DMS53 treated with DMSO at 0.1 percent for 48 hours (cell line): Measurements from ENCODE around the gene KMO.

Source experiments
- DNase-seq: peaks from one replicate; lab custom pipeline; 2025; ENCODE audit not compliant: unreplicated experiment; lab: John Stamatoyannopoulos, UW

Gene KMO

DNA sequence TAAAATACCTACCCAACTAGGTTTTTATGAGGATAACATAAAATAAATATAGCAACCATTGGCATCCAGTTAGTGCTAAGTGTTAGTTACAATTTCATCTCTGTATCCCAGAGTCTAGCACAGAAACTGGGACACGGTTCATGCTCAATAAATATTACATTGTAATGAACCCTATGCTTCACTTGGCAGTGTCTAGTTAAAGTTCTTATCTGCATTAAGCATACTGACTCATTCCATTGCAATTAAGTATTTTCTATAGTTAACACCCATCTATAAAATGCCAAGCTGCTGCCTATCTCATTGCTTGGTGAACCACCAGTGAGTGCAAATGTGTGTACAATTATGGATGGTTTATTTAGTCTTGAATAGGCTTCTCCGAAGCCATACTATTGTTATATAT lies 92.8 kb downstream of the KMO start:
- DNase-seq, result no peak

DNA sequence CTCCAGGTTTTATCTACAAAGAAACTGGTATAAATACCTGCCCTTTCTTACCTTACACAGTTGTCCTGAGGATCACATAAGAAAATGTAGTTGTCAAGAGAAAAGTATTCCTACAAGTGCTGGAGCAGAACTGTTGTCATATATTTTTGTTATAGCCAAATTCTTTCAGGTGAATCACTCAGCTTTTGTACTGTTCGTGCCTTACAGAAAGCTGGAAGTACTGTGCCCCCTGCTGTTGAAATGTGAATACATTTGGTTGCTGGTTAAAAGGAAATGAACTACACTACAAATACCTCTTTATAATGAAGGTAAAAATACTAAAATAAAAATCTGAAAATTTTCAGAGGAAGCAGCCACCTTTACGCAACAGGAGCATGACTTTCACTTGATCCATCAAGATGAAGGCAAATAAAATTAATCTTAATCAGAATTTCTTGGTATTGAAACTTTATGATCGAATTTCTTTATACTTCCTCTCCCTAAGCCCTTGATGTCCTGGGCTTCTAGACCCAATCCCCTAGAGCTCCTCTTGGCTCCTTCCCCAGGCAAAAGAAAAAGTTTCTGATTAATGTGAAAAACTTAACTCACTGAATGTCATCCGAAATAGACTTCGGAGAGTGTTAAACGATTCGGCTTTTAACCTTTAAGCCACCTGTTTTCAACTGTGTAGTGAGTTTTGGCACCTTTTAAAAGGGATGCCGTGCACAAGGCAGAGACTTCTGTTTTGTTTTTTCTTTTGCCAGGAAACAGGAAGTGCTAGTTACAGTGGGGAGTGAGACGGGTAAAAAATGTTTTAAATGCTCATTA lies 95.5 kb downstream of the KMO start:
- DNase-seq, result peak; percentile 64

DNA sequence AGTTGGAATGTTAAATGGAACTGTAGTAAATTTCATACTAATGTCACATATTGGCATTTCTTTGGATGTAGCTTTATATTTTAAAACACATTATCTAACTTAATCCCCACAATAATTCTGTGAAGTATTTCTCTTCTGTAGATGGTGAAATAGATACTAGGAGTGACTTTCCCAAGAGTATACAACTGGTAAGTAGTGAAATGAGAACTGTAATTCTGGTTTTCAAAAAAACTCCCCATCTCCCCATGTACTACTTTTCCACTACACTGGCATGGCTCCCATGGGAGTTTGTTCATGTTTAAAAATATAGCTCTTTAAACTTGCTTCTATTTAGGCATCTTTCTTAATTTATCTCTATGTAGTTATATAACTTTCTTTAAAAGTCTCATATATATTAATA lies 97.8 kb downstream of the KMO start:
- DNase-seq, result no peak

DNA sequence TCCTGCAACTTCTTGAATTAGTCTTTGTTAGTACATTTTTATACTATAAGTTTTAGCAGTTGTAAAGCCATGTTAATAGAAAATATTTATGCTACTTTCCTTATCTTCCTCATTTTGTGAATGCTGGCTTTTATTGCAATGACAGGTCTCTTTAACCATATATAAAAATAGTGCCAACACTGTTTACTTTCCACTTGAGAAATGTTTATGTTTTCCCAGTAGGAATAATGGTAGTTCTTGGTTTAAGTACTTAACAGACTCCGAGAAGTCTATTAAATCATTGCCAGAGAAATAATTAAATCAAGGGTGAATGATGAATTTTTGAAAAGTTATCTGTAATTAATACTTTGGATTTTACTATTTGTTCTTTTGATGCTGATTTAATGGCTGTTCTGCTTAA lies 98.3 kb downstream of the KMO start:
- no peak for DNase-seq

DNA sequence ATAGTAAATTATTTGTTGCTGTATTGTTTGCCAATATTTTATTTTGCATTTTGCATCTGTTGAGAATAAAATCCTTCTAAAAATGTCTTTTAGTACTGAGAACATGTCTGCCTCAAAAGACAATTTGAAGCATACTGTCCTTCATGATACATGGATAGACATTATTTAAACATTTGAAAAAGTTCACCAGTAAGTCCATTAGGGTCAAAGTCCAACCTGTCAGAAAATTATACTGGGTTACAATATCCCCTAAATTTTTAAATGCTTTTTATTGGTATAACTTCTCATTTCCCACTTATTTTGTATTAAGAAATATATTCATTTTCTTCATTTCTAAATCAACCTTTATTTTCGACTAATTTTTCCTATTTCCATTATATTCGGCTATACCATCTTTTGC lies 98.7 kb downstream of the KMO start:
- no peak for DNase-seq

DNA sequence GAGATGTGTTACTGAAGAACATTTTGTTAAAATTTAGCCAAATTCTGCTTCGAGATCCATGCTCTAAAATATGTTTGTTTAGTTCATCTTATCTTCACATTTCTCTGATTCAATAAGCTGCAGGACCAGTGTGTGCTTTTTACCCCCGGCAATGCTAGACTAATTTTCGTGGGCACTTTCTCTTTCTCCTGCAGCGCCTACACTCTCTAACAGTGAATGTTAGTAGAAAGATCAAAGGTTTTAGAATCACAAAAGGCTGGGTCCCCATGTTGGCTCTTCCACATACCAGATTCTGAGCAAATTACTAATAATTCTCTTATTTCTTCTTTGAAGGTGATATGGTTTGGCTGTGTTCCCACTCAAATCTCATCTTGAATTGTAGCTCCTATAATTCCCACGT lies 99.5 kb downstream of the KMO start:
- DNase-seq, result no peak

DNA sequence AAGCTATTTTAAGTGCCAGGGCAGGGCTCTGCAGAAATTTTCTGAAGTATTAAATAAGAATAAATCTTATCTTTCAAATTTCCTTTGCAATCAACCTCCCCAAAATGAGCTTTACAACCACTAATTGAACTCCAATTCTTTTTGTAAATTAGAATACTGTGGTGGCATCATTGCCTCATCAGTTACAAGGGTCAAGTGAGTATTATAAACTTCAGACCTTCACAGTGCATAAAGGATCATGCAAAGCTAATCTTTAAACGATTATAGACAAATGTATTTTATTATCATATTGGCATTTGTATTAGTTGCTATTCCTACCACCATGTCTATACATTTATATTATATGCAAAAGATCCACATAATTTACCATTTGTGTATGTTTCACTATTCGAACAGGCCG lies 100.8 kb downstream of the KMO start:
- DNase-seq, result no peak

DNA sequence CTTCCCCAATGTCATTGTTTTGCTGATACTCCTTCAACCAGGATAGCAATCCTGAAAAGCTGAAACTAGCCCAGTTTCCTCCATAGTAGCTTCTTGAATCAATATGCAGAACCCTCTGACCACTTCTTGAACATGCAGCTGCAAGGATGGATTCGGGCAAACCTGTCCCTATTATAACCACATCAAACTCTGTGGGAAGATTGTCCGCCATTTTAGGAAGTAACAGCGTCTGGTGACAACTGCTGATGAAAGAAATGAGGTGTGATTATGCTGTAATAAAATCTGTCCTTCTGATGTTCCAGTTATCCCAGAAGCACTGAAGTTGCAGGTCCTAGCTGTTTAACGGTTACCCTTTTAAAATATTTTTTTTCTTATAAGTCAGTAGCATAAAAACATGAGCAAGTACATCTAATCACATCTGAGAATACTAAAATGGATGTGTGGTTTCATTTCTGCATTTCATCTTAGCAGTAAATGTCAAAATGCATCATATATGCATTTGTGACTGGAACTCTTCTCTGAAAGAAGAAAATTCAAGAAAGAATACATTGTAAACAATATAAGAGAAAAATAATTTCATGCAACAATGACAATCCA lies 103.5 kb downstream of the KMO start:
- DNase-seq, result no peak

DNA sequence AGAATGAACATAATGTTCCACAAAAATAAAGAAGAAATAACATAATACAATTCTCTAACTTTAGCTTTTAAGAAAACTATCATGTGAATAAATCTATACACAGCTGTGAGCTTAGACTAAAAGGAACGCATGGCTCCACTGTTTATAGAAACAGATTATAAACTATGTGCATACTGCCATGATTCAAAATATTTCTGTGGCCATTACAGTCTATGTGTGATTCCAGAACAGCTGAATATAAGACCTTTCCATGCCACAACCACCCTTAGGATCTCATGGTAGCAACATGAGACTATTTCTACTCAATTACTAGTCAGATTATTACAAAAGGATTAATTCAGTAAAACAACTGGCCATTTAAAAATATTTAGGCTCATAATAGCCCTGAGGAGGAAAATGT lies 104.1 kb downstream of the KMO start:
- DNase-seq, result no peak

DNA sequence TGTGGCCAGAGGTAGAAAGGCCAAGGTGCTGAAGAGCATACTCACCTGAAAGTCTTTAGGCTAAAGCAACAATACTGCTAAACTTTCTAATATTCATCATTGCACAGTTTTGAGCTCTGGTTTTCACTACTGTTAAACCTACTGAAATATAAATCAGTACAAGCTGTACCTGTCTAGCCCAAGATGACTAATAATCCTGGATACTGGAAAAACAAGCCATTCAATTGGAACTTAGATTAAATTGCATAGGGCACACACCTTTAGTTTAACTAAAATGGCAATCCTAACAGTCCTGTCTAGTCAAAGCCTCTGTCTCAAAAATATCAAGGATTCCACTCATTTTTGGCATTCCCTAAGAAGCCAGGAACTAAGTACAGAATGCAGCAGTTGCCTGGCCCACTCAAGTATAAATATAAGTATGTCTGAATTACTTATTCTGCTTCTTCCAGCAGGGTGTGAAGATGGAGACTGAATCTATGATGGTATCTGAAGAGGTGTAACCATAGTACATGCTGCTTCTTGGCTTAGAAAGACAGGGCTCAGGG lies 104.9 kb downstream of the KMO start:
- DNase-seq, result no peak

DNA sequence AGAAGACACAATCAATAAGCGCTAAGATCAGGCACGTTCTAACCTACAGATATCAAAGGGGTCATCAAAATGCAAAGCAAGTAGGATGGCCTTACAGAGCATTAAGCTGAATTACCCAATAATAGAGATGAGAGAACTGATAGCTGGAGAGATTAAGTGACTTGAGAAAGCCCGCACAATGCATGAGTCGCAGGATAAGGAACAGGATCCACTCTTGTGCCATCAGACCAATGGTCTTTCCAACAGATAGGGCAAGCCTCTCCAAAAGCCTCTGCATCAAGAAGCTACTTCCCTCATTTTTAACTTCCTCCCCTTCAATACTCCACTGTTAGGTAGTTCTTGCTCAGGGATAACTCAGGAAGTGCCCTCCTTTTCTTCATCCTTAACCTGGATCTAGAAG lies 105.4 kb downstream of the KMO start:
- no peak for DNase-seq

DNA sequence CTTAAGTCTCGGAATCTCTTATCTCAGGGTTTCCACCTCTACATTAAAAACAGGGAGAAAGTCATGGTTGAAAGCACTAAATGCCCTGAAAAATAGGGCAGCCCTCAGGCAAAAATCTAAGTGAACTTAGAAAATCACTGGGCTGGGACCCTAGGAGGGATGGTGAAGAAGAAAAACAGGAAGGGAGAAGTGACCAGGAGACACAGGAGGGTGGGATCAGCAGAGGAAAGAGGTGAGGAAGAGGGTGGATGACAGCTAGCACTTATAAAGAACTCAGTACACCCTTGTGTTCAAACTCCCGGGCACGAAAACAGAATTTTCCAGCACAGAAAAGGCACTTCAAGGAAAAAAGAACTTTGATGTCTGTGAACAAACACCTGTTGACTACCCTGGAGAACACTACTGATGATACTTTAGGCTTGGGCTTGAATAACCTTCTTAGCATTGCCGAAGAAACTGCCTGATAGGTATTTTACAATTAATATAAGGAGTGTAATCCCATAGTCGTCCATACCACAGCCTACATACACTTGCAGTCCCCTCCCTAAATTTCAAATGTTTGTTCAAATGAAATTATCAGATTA lies 106.0 kb downstream of the KMO start:
- DNase-seq, result no peak

DNA sequence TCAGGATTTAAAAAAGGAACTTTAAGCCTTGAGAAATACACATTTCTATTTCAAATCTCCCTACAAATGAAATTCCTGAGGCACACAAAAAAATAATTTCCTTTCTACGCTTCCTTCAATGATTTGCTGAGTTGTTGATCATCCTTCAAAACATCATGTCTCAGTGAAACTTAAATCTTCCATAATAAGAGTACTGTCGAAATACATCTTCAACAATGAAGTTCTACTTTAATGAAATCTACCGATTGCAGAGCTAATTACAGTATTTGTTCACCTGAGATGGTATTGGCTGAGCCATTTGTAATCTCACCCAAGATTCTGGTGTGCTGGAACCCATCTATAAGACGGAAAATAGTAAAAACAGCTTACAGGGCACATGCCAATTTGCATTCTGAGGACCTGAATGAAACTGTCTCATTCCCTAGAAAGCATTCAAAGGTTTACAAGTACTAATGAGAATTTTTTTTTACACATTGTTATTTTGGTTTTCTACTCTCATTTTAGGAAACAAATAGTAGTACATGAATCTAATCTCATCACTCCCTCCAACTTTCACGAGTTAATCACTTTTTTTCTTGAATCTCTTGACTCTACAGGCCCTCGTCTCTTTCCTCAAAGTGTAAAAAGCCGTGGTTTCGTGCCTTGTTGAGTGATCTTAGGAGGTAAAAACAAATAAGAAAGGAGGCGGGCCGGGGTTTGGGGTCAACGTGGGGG lies 106.9 kb downstream of the KMO start:
- no peak for DNase-seq

DNA sequence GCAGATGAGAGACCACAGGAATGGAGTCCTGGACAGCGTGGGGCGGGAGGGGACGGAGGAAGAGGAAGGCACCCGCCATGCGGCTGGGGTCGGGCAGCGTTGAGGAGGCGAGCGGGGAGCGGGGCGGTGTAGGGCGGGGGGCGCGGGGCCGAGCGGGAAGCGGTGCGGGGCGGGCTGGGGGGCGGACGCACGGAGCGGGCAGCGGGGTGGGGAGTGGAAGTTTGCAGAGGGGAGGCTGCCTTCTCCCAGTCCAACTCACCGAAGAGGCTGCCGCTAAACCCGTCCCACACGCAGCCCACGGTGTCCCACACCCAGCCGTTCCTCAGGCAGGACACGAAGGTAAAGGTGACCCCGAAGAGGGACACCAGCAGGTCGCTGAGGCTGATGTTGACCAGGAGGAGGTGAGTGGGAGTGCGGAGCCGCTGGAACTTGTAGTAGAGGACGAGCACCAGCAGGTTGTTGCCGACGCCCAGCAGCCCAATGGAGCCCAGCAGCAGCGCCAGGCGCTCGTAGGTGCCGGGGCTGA lies 107.5 kb downstream of the KMO start:
- no peak for DNase-seq

DNA sequence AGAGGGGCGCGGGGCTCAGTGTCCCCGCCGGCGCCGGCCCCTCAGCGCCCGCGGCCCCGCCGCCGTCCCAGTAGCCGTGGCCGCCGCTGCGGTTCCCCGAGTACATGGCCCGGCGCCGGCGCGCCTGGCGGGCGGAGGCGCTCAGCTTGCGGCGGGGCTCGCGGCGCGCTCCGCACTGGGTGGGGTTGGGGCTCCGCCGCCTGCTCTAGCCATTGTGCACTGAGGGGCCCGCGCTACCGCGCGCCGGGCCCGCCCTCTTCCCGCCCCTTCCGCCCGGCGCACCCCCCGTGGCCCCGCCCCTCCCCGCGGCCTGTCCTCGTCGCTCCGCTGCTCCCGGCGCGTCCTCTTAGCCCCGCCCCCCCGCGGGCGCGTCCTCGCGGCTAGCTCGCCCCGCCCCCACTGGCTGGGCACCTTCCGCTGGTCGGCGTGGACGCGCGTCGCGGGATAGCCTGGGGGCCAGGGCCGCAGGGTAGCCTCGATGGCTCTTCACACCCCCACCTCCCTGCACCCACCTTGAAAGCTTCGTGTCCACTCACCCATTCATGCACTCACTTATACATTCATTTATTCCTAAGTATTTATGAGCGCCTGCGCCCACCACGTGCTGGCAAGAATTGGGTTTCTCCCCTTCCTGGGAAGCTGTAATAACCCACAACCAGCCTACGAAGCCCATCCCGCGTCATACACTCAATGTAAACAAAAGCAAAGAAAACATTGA lies 108.1 kb downstream of the KMO start, which contains the start of the genes CHML and OPN3:
Gene CHML, minus strand, starts transcription at position 221 of the 718 bp plus-strand sequence. CDS start 4,603 bp downstream, outside the sequence.
Gene OPN3, minus strand, starts transcription at position 221 of the 718 bp plus-strand sequence. Its CDS starts 115 bp downstream, at position 106.
- peak; percentile 73 for DNase-seq

DNA sequence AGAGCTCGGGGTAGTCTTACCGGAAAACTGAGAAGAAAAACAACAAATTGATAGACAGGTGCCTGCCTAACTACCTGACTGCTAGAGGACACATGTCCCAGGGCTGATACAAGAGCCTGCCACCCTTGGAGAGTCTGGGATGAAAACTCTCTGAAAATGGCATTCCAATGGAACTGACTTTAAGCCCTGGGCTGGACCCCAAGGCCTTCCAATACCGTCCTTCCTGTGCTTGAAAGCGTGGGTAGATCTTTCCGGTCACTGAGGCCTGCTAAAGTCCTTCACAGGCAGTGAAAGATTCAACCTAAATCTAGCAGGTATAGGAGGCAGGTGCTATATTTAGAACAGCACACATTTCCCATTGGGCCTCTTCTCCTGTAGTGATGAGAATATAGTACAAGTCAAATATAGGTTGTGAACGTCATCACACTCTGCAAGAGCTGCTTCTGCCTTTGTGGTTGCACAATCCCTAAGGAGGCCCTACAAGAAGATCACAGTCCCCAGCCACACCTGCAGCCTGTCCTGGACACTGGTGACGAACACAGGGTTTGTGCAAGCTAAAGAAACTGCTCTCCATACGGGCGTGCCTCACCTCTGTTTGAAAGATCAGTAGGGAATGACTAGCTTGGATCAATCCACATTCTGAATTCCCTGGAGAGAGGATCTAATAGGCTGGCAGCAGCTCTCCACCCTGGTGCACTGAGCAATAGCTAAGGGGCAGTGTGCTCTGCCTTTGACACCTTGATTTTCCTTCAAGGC lies 108.9 kb downstream of the KMO start:
- DNase-seq, result peak; percentile 58

DNA sequence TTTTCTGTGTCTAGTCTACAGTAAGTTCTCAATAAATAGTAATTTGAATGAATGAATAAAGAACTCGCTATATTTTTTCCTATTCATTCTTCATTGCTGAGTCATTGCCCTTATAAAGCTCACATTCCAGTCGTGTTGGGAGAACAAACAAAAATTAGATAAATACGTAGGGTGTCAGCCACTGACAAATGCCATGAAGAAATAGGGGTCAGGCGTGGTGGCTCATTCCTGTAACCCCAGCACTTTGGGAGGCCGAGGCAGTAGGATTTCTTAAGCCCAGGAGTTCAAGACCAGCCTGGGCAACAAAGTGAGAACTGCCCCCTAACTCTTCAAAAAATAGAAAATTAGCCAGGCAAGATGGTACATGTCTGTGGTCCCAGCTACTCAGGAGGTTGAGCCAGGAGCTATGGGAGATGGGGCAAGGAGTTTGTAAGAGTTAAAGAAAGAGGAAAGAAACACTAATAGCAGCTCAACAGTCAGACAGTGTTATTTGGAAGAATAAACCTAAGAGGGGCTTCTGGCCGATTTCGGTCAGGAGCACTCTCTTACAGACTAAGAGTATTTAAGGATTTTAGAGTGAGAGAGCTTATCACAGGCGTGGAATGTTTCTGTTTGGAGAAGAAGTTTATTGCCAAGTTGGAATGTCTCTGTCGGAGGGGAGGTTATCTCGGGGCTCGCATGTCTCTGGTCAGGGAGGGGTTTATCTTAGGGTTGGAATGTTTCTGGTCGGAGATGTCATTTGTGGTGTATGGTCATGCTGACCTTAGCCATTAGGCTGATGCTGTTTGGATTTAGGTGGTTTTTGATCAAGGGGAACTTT lies 109.8 kb downstream of the KMO start:
- DNase-seq, result no peak

DNA sequence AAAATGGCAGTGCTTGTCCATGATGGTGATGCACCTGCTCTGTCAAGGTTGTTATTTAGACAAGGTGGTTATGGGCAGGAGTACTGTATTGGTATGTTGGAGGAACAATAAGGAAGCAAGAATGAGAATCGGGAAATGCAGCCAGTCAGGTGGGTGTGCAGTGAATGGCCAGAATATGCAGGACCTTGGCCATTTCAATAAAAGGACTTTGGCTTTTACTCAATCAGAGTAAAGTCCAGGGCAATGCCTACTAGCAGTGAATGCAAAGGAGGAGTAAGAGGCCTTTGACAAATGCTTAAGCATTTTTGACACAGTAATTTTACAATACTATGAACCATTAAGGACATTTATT lies 110.4 kb downstream of the KMO start:
- no peak for DNase-seq

DNA sequence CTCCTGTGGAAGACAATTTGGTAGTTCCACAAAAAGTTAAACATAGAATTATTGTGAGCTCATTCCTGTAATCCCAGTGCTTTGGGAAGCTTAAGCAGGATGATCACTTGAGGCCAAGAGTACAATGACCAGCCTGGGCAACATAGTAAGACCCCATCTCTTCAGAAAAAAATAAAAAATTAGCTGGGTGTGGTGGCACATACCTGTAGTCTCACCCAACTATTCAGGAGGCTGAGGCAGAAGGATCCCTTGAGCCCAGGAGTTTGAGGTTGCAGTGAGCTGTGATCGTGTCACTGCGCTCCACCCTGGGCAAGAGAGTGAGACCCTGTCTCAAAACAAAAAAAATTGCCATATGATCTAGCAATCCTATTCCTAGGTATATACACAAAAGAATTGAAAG lies 112.1 kb downstream of the KMO start:
- no peak for DNase-seq
